GM12865 (cell line): ENCODE results near the gene CA5B.
"Not testable (repeated sequence)": the region's sequence is repeated elsewhere in the genome, so short reads cannot be mapped to it uniquely, and the experiment has no call there.

Experiments
- DNase-seq: peaks from one replicate; pipeline ENCODE4 v3.0.0; 2010; ENCODE audit warnings: low read depth
- H3K4me3 ChIP-seq: 2 replicates; pipeline ENCODE4 v1.5.1; 2011; ENCODE audit warnings: mild to moderate bottlenecking, low read depth, low read length, control low read depth
- TF ChIP-seq, protein P1 (sequence below): IDR thresholded peaks from 2 replicates; pipeline ENCODE4 v1.5.1; 2011; ENCODE audit warnings: low read length, control low read depth, low read depth, inconsistent platforms; ENCODE audit not compliant: insufficient read depth; ENCODE audit errors: missing control alignments

The CA5B gene

DNA sequence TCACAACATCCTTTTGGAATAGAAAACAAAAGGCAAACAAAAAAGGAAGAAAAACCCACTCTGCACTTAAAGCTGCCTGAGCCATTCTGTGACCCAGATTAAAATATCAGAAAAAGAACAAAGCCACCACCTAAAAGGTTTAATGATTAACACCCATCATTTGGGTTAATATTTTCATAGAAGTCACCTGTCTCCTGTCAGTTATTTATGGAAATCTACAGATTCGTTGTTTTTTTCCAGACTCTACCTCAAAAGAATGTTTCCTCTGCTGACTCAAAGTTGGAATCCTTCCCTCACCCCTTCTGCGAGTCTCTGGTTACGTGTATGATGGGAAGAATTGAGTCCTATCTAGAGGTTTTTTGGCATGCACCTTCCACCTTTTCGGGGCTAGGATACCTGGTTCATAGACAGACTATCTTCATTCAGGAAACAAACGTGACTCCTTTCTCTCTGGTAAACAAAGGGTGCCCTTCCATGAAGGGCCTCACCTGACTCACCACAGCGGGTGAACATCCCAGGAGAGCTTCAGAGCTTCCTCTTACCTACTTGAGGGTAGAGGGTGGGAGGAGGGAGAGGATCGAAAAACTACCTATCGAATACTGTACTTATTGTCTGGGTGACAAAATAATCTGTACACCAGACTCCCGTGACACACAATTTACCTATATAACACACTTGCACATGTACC is 19.6 kb upstream of the CA5B start:
- no peak for DNase-seq
- H3K4me3 ChIP-seq: no peak overlapping the region
- TF ChIP-seq, protein P1, sequence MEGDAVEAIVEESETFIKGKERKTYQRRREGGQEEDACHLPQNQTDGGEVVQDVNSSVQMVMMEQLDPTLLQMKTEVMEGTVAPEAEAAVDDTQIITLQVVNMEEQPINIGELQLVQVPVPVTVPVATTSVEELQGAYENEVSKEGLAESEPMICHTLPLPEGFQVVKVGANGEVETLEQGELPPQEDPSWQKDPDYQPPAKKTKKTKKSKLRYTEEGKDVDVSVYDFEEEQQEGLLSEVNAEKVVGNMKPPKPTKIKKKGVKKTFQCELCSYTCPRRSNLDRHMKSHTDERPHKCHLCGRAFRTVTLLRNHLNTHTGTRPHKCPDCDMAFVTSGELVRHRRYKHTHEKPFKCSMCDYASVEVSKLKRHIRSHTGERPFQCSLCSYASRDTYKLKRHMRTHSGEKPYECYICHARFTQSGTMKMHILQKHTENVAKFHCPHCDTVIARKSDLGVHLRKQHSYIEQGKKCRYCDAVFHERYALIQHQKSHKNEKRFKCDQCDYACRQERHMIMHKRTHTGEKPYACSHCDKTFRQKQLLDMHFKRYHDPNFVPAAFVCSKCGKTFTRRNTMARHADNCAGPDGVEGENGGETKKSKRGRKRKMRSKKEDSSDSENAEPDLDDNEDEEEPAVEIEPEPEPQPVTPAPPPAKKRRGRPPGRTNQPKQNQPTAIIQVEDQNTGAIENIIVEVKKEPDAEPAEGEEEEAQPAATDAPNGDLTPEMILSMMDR: no peak

DNA sequence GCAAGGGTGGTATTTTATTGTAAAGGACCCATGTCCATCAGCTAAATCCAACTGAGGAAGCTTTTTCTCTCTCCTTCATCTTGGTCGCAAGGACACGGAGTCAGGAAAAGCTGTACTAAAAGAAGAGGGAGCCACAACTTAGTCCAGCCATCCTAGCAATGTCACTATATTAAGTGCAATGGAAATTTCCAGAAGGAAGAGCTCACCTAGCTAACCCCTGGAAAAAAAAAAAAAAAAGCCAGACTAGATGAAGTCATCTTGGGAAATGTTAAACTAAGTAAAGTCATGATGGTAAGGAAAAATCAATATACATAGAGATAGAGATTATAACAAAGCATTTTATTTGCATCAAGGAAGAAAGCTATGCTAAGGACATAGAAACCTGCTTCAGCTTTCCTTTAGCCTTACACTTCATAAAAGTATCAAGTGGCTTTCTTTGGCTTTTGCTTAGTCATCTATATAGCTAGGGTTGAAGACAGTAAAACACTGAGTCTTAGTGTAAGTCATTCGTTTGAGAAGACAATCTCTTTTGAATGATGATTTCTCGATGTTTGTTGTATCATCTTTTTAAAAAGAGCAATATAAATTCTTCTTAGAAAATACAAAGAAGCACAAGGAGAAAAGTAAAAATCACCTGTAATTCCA is 18.6 kb upstream of the CA5B start:
- no peak for DNase-seq
- TF ChIP-seq, protein P1: no peak
- H3K4me3 ChIP-seq: no peak overlapping the region

DNA sequence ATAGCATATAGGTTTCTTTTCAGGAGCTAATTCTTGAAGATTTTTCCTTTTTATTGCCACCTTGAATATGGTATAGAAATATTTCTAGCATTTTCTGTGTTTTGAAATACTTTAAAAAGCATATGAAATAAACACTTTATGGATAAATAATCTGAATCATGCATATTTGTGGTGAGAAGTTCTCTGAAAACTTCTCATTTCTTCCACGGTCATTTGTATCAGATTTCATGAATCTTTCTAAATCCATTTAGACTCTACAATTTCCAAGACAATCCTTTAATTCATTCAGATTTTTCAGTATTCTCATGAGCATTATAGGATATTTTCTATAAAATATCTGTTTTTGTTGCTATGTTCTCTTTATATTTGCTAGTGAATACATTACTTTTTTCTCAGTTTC is 16.2 kb upstream of the CA5B start:
- TF ChIP-seq, protein P1: no peak
- H3K4me3 ChIP-seq: no peak overlapping the region
- no peak for DNase-seq

DNA sequence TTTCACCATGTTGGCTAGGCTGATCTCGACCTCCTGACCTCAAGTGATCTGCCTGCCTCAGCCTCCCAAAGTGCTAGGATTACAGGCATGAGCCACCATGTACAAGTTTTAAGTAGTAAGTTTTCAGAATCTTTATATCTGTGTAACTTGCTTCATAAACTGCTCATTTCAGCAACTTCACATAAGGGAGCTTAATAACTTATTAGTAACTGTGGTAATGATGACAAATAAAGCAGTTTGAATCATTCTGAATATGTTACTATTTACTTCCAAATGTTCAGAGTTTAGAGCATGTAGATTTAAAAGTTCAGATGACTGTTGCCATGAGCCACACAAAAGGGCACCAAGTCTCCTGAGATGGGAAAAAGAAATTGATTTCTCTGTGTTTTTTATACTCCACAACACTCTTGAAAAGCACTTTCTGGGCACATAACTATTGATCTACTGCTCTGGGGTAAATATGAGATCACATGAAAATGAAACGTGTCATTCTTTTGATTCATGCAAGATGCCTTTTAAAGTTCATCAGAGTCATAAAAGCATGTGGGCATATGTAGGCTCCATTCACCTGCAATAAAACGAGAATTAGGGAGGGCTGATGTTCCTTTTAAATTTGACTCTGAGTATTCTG is 14.1 kb upstream of the CA5B start:
- TF ChIP-seq, protein P1: no peak
- DNase-seq: no peak
- H3K4me3 ChIP-seq: no peak overlapping the region

DNA sequence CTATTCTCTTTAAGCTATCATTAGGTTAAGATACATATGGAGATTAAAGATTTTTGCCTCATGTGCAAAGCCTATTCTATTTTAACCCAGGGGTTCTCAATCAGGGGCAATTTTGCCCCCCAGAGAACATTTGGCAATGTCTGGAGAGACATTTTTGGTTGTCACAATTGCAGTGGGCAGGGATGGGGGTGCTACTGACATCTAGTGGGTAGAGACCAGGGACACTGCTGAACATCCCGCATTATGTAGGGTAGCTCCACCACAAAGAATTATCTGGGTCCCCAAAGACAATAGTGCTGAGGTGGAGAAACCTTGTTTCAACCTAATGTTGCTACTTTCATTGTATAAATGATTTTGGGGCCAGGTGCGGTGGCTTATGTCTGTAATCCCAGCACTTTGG is 13.2 kb upstream of the CA5B start:
- no peak for DNase-seq
- H3K4me3 ChIP-seq: no peak overlapping the region
- TF ChIP-seq, protein P1: no peak

DNA sequence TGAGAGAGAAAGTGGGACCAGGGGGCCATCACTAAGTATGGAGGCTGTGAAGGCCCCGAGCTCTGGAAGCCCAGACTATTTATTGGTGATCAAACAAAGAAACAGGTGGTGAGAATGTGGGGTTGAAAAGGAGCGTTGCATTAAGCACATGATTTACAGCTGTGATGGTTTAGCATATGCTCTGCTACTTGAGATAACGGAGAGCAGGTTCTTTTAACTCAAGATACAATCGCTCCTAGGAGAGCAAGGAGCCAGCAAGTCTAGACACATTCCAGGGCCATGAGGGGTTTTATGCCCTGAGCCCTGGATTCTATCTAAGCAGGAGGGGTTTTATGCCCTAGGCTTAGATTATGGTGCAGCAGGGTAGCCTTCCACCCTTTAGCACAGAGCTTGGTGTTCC is 6.7 kb upstream of the CA5B start:
- not testable (repeated sequence) for DNase-seq, H3K4me3 ChIP-seq

DNA sequence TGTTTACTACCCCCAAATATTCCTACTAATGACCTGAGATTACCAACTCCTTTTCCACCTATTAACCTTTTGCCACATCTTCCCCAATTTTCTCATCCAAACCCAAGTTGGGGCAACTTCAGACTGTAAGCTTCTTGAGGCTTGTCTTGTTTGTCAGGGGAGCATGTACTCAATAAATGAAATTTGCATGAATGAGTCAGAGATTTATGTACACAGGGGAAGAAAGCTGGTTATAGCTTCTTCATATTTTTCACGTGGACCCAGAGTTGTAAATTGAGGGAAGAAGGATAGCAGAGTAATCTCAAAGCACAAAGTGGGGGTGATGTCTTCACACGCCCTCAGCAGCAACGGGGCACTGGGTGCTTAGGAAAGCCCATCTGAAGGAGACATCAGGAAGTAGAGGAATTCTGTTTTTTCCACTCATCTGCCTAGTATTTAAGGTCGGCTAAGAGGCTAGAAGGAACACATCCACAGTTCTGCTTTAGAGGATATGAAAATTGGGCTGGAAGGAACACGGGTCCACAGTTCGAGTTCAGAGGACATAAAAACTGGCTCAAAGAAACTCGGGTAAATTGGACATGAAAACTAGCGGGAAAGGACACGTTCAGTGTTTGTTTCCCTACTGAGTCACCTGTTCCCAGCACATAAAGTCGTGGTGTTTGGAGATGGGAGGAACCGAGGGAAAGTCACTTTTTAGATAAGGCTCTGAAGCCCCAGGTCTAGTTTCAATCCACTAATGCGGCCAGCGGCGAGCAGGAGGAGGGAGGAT is 696 bp upstream of the CA5B start:
- peak overlapping the region; percentile 54 for H3K4me3 ChIP-seq
- TF ChIP-seq, protein P1: no peak
- peak; percentile 2 for DNase-seq
